GM19468 (cell line): Measurements from ENCODE around the gene SLC10A1.
"Not testable (repeated sequence)": the region's sequence is repeated elsewhere in the genome, so short reads cannot be mapped to it uniquely, and the experiment has no call there.

Source experiments
- ATAC-seq: cut with Tn5 transposase; IDR thresholded peaks from one replicate; pipeline ENCODE4 v1.9.1; 2021; ENCODE audit warnings: mild to moderate bottlenecking, moderate library complexity, moderate number of reproducible peaks; ENCODE audit not compliant: unreplicated experiment; ENCODE audit errors: extremely low read depth

SLC10A1 gene

DNA sequence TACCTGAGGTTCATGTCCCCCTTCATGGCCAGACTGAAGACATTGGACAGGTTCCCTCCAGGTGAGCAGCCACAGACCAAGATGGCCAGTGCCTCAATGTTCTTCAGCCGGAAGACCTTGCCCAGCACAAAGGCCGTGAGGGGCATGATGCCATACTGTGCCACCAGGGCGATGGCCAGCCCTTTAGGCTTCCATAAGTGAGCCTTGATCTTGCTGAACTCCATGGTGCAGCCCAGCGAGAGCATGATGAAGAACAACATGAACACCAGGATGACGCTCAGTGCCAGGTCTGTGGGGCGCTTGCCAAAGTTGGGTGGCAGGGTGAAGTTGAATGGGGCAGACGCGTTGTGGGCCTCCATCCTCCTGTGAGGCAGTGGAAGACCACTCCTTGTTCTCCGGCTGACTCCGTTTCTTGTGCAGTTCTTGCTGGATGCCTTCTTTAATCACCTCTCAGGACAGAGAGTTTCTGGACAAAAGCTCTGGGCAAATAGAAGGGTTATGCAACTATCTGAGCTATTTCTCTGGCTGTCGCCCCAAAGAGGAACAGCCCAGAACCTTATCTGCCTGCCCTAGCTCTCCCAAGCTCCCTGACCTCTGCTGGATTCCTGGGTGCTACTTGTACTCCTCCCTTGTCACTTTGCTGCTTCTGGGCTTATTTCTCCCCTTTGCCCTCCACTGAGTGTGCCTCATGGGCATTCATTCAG lies at the start of gene SLC10A1:
TSS of gene SLC10A1 (minus strand) at position 445 of the 704 bp plus-strand sequence. CDS start at position 359, 86 bp downstream.
- no peak for ATAC-seq

DNA sequence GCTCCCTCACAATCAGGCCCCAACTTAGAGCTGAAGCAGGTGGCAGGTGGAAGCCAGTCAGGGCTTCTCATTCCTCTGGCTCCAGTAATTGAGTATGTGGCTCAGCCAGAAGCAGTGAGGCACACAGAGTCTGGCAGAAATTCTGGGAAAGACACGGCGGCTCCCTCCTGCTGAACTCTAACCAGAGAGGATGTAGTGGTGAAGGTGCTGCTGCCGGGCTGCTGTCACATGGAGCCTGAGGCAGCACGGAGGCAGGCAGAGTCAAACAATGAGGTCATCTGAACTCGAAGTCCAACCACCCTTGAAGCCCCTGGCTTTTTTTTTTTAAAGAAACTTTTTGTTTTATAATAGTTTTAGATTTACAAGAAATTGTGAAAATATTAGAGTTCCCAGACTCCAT lies 48.7 kb upstream of the SLC10A1 start:
- ATAC-seq, result no peak

DNA sequence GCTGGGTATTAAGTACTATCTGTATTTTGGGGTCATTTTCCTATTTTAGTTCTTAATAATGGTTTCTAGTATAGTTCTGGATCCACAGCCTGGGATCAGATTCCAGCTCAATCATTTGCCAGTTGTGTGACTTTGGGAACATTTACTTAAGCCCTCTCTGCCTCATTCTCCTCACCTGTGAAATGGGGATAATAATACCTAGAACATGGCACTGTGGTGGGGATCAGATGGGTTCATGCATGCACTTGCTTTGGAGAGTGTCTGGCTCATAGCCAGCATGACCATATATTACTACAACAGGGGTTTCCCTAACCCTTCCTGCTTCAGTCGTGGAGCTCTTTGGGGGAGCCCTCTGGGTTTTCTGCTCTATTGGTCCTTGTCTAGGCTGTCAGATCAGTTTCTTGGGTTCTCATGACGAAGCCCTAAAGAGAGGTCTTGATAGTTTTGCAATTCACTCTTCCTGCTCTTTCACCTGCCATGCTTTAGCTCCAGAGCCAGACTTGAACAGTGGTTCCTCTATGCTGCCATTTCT lies 48.1 kb upstream of the SLC10A1 start:
- no peak for ATAC-seq

DNA sequence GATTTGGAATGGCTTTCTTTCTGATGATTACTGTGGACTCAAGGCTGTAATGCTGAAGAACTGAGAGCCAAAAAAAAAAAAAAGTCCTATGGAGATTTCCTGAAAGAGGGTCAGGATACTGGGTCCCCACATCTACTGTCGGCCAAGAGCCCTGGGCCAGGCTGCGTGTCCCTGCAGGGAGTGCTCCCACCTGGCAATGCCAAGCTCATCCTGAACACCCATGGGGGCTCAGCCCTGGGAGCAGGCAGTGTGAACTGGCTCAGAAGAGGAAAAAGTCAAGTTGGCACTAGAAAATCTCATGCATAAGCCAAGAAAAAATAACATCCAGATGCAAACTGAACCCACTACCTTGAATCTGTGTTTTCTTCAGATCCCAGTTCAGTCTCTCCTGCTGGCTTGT lies 47.1 kb upstream of the SLC10A1 start:
- ATAC-seq, result no peak

DNA sequence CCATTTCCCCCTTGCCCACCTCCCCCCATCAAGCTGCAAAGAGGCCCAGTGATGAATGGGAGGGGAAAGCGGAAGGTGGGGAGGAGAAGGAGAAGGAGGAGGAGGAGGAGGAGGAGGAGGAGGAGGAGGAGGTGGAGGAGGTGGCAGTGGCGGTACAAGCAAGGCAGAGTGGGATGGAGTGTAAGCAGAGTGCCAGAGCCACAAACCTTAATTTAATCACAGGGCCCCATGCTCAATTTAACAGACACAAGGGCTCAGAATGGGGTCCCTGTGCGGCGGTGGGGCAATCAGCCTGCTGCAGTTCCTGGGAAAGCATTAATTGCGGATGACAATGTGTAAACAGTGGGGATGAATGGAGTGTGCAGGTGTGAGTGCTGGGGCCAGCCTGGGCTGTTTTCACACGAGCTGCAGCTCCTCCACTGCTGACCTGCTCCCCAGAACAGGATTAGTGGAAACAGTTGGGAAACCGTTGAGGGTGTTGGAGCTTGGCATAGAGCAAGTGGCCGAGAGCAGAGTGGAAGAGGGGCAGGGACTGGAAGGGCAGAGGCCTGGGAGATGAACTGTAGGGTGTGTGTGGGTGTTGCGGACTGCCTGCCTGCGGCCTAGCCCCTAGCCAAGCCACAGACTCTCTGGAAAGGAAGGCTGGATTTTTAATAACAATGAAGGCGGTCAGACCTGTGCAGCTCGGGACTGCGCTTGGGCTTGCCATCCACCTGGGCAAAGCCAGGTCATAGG lies 45.8 kb upstream of the SLC10A1 start:
- no peak for ATAC-seq

DNA sequence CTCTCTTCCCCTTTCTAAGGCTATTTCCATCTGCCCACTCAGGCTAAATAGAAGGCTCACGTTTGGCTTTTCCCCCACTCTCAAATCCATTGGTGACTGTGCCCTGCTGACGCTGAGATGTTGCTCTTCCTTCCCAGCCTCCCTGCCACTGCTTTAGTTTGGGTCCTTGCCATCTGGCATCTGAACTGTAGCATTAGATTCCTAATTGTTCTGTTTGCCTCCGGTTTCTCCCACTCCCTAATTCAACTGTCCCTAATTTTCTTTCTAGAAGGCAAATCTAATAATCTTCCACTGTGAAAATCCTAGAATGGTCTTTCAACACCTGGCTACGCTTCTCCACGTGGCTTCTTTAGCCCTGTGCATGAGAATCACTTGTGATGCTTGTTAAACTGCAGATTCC lies 44.6 kb upstream of the SLC10A1 start:
- no peak for ATAC-seq

DNA sequence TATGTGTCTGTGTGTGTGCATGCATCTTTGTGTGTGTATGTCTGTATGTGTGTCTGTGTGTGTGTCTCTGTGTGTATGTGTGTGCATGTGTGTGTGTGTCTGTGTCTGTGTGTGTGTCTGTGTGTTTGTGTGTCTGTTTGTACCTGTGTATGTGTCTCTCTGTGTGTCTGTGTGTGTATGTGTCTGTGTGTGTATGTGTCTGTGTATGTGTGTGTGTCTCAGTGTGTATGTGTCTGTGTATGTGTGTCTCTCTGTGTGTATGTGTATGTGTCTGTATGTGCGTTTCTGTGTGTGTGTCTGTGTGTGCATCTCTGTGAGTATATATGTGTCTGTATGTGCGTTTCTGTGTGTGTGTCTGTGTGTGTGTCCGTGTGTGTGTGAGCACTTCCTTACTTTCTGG lies 42.6 kb upstream of the SLC10A1 start:
- no peak for ATAC-seq

DNA sequence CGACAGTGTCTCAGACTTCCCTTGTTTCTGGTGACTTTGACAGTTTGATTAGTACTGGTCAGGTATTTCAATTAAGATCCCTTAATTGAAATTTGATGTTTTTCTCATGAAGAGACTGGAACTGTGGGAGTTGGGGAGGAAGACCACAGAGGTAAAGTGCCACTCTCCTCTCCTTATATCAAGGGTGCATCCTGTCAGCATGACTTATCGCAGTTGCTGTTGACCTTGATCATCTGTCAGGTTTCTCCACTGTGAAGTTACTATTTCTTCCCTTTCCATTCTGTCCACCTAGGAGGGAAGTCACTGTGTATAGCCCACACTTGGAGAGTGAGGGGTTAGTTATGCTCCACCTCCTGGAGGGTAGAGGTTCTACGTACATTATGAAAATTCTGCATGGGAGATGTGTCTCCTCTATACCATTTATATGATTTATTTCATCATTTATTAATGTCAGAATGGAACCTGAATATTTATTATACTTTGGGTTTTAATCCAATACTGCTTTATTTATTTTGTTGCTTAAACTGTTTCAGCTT lies 41.9 kb upstream of the SLC10A1 start:
- no peak for ATAC-seq

DNA sequence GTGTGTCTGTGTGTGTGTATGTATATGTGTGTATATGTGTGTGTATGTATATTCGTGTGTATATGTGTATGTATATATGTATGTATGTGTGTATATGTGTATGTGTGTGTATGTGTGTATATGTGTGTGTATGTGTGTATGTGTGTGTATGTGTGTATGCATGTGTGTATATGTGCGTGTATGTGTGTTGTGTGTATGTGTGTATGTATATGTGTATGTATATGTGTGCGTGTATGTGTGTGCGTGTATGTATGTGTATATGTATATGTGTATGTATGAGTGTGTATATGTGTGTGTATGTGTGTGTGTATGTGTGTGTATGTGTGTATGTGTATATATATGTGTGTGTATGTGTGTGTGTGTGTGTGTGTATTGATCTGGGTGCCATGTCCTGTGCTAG lies 31.8 kb upstream of the SLC10A1 start:
- no peak for ATAC-seq

DNA sequence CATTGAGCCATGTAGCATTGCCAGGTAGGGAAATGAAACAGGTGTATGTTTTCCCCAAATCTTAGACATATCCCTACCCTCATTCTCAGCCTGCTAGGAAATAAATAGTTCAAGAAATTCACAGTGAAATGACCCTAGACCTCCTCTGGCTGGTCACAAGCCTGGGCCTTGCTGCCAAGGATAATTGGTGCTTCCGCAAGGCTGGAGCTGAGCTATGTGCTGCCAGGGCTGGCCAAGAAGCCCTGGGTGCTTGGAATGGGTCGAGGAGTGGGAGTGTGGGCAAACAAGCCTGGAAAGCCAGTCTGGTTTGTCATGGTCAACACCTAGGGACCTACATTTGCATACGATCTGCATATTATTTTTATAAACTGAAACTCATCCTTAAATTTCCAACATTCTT lies 31.3 kb upstream of the SLC10A1 start:
- no peak for ATAC-seq

DNA sequence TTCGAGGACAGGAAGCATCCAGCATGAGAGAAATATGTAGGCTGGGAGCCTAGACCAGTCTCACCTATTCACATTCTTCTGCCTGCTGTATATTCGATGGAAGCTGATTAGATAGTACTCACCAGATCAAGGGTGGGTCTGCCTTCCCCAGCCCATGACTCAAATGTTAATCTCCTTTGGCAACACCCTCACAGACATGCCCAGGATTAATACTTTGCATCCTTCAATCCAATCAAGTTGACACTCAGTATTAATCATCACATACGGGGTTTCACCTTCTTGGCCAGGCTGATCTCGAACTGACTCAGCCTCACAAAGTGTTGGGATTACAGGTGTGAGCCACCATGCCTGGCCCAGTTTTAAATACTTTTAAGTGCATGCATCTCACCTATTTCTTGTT lies 30.5 kb upstream of the SLC10A1 start:
- no peak for ATAC-seq

DNA sequence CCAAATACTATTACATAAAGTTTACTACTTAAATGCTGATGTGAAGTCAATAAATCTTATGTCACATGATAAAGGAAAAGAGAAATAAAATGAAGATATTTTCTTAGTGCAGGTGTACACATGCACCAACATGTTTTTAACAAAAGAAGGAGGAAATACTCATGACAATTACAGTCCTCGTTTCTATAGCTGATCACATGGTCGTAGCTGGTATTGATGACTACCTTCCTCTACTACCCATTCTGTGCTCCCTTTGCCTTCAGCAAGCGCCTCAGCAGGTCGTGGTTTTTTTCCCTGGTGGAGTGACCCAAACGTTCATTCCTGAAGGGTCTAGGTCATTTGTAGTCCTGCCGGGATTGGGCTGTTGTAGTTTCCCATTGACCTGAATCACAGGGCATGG lies 25.4 kb upstream of the SLC10A1 start:
- ATAC-seq, result no peak

DNA sequence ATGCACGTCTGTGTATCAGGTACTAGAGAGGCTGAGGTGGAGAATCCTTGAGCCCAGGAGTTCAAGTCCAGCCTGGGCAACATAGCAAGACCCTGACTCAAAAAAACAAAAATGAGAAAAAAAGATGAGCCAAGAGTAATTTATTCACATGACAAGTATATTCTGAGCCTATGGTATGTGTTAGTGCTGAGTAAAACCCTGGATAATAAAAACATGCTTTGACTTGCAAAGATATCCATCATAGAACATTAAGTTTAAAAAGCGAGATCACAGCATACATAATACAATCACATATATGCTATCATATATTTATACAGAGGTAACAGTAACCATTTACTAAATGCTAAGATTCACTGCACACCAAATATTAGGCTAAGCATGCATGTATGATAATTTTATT lies 23.9 kb upstream of the SLC10A1 start:
- ATAC-seq, result no peak

DNA sequence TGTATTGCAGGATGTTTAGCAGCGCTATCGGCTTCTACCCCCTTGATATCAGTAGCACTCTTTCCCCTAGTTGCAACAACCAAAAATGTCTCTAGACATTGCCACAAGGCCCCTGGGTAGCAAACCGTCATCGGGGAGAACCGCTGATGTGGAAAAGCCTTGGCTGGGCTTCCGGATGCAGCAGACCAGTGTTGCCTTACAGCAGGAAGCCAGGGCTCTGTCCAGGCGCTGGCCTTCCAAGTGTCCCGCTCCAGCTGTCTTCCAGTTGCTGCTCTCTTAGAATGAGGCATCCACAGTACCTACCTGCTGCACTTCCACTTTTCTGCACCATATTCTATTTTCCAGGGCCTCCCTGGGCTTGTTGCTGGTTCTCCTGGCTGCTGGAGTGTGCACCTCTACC lies 22.6 kb upstream of the SLC10A1 start:
- ATAC-seq, result no peak

DNA sequence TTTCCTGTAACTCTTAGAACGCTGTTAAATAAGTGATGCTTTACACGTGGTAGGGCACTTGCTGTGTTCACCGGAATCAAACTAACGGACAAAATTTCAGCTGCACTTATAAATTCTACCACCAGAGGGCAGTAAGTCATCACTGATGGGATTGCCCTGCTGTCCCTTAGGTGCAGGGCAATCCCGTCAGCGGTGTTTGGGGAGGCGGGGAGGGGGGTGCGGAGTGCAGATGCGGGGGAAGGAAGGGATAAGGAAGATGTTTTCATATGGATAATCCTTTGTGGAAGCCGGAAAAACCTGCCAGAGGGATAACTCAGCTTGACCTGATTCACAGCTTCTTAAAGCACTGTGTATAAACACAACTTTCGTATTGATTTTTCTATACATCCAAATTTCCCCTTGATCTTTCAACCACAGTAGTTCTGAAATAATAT lies 21.7 kb upstream of the SLC10A1 start:
- no peak for ATAC-seq

DNA sequence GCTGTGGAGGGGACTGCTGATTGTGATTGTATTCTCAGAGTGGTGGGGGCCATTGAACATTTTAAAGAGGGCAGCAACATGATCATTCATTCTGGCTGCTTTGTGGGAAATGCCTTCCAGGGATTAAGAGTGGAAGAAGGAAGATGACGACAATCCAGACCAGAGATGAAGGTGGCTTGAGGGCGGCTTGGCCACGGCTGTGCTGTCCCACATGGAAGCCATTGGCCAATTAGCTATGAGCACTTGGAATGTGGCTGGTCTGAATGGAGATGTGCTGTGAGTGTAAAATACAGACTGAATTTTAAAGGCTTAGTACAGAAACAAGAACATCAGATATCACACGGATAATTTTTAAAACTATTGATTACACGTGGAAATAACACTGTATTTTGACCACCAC lies 19.2 kb upstream of the SLC10A1 start:
- ATAC-seq, result no peak

DNA sequence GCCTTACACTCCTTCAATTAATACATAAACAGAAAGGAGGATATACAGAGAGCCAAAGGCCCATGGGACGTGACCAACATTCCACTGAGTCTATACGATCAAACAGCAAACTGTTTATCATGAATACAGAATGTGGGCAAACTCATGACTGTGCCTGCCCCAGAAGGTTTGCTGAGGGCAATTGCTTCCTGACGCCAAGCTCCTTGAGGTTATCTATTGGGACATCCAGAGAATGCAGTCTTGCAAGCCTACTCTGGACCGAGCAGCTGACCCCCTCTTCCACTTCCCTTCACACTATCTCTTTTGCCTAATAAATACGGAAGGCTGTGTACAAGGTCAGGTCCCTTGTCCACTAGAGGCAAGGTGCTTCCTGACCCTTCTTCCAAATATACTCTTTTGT lies 18.5 kb upstream of the SLC10A1 start:
- ATAC-seq, result no peak

DNA sequence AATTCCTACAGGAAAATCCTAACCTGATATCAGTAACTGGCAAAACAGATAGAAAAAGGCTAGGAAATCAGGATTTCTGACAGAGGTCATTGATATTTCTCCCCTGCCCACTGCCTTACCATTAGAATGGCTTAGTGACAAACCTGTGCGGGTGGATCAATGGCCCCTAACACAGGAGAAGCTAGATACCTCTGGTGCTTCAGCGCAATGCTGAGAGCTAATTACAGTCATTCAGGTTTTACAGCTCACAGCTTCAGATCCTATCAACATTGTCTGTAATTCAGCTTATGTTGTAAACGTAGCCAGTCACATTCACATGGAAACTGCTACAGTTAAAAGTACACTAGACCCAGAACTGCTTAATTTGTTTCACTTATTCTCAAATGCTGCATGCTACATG lies 17.4 kb upstream of the SLC10A1 start:
- no peak for ATAC-seq

DNA sequence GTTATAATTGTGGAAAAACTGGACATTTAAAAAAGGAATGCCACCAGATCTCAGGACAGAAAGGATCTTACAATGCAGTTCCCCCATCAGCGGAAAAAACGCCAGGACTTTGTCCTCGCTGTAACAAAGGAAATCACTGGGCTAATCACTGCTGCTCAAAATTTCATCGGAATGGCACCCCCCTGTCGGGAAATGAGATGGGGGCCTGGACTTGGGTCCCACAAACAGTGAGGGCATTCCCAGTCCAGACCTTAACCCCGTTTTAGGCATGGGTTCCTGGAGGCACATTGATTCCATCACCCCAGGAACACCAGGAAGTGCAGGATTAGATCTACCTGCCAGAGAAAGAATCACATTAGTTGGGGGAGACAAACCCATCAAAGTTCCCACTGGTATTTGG lies 16.3 kb upstream of the SLC10A1 start:
- not testable (repeated sequence) for ATAC-seq

DNA sequence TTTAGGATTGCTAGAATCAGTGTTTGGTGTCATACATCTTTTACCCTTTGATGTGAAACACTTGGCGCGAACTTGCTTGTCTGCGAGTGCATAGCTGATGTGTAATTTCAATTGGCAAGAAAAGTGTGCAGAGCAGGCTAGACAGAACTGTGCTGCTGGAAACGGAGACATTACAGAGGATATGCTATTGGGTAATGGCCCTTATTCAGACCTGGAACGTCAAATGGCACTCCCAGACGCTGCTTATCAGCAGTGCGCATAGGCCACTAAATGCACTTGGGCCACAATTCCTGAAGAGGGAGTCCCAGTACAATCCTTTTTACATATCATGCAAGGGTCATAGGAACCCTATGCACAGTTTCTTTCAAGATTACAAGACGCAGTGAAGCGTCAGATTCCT lies 15.7 kb upstream of the SLC10A1 start:
- no peak for ATAC-seq

DNA sequence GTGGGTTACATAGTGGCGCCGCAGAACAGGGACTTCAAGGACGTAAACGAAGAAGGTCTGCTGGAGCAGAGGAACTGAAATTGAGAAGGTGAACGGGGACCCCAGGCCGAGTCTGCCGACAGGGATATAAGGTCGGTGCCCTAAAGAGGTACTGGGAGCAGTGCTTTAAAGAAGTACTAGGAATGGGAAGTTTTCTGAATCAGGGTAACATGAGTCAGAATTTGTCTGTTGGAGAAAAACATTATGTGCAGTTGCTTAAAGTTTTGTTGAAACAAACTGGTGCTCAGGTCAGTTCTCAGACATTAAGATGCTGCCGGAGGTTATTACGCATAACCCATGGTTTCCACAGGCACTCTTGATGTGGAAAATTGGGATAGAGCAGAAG lies 14.8 kb upstream of the SLC10A1 start:
- no peak for ATAC-seq
